ENCODE data around the gene GTF2H3.
A peak's percentile ranks its signal among the peaks of the same experiment; 100 is the strongest.

Gene GTF2H3

DNA sequence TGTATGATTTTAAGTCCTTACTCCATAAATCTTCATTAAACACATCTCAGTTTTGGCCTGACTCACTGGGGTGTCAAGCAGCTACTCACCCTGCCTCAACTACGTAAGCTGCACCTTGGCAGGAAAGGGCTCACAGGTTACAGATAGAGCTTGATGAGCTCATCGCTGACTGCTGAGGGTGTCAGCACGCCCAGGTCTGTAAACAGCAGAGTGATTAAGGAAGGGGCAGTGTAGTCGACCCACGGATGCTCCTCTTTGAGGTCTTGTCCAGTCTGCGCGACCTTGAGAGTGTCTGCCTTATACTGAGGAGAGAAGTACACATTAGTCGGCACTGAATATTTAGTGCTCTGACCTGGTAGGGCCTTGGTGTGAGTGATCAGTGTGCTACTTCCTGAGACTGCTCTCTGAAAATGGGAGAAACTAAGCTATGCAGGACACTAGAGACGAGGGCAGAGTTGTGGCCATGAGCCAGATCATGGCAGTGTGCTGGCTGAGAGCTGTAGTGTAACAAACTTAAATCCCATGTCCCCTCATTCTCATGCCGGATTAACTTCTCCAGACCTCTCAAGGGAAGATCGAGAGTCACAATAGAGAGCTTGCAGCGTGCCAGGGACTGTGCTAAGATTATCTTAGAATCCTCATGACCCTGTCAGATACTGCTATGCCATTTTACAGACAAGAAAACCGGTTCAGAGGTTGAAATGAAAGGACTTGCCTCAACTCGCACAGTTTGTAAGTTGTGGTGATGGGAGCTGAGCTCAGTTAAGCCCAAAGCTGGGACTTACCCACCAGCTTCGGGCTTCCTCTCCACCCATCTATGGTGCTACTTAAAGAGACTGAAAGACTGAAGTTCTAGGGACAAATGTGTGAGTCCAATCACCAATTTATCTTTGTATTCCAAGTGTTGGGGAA is 11.8 kb upstream of the GTF2H3 start:
- TF ChIP-seq, protein P1, sequence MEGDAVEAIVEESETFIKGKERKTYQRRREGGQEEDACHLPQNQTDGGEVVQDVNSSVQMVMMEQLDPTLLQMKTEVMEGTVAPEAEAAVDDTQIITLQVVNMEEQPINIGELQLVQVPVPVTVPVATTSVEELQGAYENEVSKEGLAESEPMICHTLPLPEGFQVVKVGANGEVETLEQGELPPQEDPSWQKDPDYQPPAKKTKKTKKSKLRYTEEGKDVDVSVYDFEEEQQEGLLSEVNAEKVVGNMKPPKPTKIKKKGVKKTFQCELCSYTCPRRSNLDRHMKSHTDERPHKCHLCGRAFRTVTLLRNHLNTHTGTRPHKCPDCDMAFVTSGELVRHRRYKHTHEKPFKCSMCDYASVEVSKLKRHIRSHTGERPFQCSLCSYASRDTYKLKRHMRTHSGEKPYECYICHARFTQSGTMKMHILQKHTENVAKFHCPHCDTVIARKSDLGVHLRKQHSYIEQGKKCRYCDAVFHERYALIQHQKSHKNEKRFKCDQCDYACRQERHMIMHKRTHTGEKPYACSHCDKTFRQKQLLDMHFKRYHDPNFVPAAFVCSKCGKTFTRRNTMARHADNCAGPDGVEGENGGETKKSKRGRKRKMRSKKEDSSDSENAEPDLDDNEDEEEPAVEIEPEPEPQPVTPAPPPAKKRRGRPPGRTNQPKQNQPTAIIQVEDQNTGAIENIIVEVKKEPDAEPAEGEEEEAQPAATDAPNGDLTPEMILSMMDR (IDR thresholded peaks at IDR 0.05; ENCODE audit: unreplicated experiment in 3 of 3) = no peak
- Mint-ChIP-seq H3K4me1 (peaks cover 13% of the 10 kb centered on the region), H3K36me3 (ENCODE audit: low read depth) (peaks cover 70% of the 10 kb centered on the region), H3K27ac (peak overlapping the region in 2 of 3 experiments; percentile 5 to 59), H3K4me3 (no peak overlapping the region), H3K9me3 (no peaks in the 10 kb centered on the region), H3K27me3 (ENCODE audit: low read depth) (no peaks in the 10 kb centered on the region)

DNA sequence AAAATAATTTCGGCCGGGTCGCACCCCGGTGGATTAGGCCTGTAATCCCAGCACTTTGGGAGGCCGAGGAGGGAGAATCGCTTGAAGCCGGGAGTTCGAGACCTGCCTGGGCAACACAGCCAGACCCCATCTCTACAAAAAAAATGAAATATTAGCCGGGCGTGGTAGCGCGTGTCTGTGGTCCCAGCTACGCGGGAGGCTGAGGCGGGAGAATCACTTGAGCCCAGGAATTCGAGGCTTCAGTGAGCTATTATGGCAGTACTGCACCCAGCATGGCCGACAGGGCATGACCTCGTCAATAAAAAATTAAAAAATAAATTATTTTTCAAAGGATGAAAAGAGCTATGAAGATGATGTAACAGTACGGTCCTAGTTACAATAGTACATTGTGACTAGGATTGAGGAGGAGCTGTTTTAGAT is 523 bp downstream of the GTF2H3 start:
- H3K27ac Mint-ChIP-seq = peak overlapping the region; percentile 85 to 97 (median 95)
- H3K36me3 Mint-ChIP-seq (ENCODE audit: low read depth) = peaks cover 18% of the 10 kb centered on the region
- peak overlapping the region; percentile 99 to 100 (median 99) for H3K4me3 Mint-ChIP-seq
- TF ChIP-seq, protein P1 (IDR thresholded peaks at IDR 0.05; ENCODE audit: unreplicated experiment in 3 of 3) = no peak
- H3K27me3 Mint-ChIP-seq (ENCODE audit: low read depth) = no peaks in the 10 kb centered on the region
- H3K9me3 Mint-ChIP-seq = no peaks in the 10 kb centered on the region
- peaks cover 17% of the 10 kb centered on the region for H3K4me1 Mint-ChIP-seq

- TF ChIP-seq, protein P1 (IDR thresholded peaks at IDR 0.05; ENCODE audit: unreplicated experiment in 3 of 3) = no peak
Observed at GRCh38 chr12:123643911-123644310, 10.3 kb downstream of the GTF2H3 start.

GRCh38 chr12:123645380-123645779 is 11.8 kb downstream of the GTF2H3 start:
- Mint-ChIP-seq H3K27me3 (ENCODE audit: low read depth) (no peaks in the 10 kb centered on the region), H3K27ac (no peak overlapping the region)

More at GRCh38 chr12:123643911-123644310, 10.3 kb downstream of the GTF2H3 start:
- no peaks in the 10 kb centered on the region for H3K27me3 Mint-ChIP-seq (ENCODE audit: low read depth)
- H3K4me3 Mint-ChIP-seq = no peak overlapping the region
- H3K9me3 Mint-ChIP-seq = no peaks in the 10 kb centered on the region
- H3K27ac Mint-ChIP-seq = no peak overlapping the region
- H3K36me3 Mint-ChIP-seq (ENCODE audit: low read depth) = peaks cover 25% of the 10 kb centered on the region
- H3K4me1 Mint-ChIP-seq = no peaks in the 10 kb centered on the region

DNA sequence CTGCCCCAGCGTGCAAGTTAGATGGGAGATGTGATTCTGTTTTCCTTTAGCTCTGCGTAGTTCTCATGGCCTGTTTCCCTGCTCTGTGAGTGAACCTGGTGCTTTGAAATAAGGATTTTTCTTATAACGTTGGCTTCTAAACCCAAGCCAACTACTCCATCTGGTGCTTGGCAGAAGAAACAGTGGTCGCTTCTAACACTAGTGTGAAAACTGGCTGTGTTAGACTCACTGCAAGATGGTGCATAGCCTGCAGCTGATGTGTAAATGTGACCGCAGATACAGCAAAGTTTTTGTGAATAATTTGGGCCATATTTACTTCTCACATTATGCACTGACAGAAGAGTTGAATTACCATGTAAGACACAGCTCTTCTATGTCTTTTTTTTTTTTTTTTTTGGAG is 12.2 kb downstream of the GTF2H3 start:
- peaks cover 35% of the 10 kb centered on the region for H3K36me3 Mint-ChIP-seq (ENCODE audit: low read depth)
- H3K27ac Mint-ChIP-seq = no peak overlapping the region
- H3K4me3 Mint-ChIP-seq = no peak overlapping the region
- no peaks in the 10 kb centered on the region for H3K27me3 Mint-ChIP-seq (ENCODE audit: low read depth)
- H3K9me3 Mint-ChIP-seq = no peaks in the 10 kb centered on the region
- H3K4me1 Mint-ChIP-seq = no peaks in the 10 kb centered on the region
- TF ChIP-seq, protein P1 (IDR thresholded peaks at IDR 0.05; ENCODE audit: unreplicated experiment in 3 of 3) = no peak

More at GRCh38 chr12:123645380-123645779, 11.8 kb downstream of the GTF2H3 start:
- TF ChIP-seq, protein P1 (IDR thresholded peaks at IDR 0.05; ENCODE audit: unreplicated experiment in 3 of 3) = no peak
- Mint-ChIP-seq H3K36me3 (ENCODE audit: low read depth) (peaks cover 30% of the 10 kb centered on the region), H3K9me3 (no peaks in the 10 kb centered on the region), H3K4me3 (no peak overlapping the region), H3K4me1 (no peaks in the 10 kb centered on the region)

All from nephron (organoid).